ENCODE results near the gene SCN8A.
"Not testable (repeated sequence)": the region's sequence is repeated elsewhere in the genome, so short reads cannot be mapped to it uniquely, and the experiment has no call there.

SCN8A gene

GRCh38 chr12:51636581-51636980 is 45.5 kb downstream of the SCN8A start:
- no peak for DNase-seq (ENCODE audit: low spot score)
- TF ChIP-seq CTCF (IDR thresholded peaks at IDR 0.05; ENCODE audit: extremely low read depth, missing control alignments) = no peak

- no peak for DNase-seq (ENCODE audit: low spot score)
- no peak for TF ChIP-seq CTCF (IDR thresholded peaks at IDR 0.05; ENCODE audit: extremely low read depth, missing control alignments)
These were observed 46.0 kb downstream of the SCN8A start for GRCh38 chr12:51636986-51637385.

- TF ChIP-seq CTCF (IDR thresholded peaks at IDR 0.05; ENCODE audit: extremely low read depth, missing control alignments) = no peak
These were observed 48.3 kb downstream of the SCN8A start for GRCh38 chr12:51639361-51639760.

GRCh38 chr12:51642286-51642685 is 51.3 kb downstream of the SCN8A start:
- TF ChIP-seq CTCF (IDR thresholded peaks at IDR 0.05; ENCODE audit: extremely low read depth, missing control alignments) = no peak
- DNase-seq (ENCODE audit: low spot score) = no peak

More at GRCh38 chr12:51639361-51639760, 48.3 kb downstream of the SCN8A start:
- DNase-seq (ENCODE audit: low spot score) = no peak

GRCh38 chr12:51643951-51644350 is 52.9 kb downstream of the SCN8A start:
- DNase-seq (ENCODE audit: low spot score) = no peak
- no peak for TF ChIP-seq CTCF (IDR thresholded peaks at IDR 0.05; ENCODE audit: extremely low read depth, missing control alignments)

- not testable (repeated sequence) for DNase-seq (ENCODE audit: low spot score)
These were observed 53.7 kb downstream of the SCN8A start for GRCh38 chr12:51644691-51645090.

GRCh38 chr12:51645961-51646360 is 54.9 kb downstream of the SCN8A start:
- DNase-seq (ENCODE audit: low spot score) = no peak
- TF ChIP-seq CTCF (IDR thresholded peaks at IDR 0.05; ENCODE audit: extremely low read depth, missing control alignments) = no peak

- TF ChIP-seq CTCF (IDR thresholded peaks at IDR 0.05; ENCODE audit: extremely low read depth, missing control alignments) = no peak
- DNase-seq (ENCODE audit: low spot score) = no peak
These were observed 56.6 kb downstream of the SCN8A start for GRCh38 chr12:51647647-51648046.
